HG02884 (cell line): ENCODE results near the gene SGIP1.

ENCODE experiments used
- ATAC-seq: cut with Tn5 transposase; IDR thresholded peaks from one replicate; pipeline ENCODE4 v1.9.1; 2021; ENCODE audit warnings: mild to moderate bottlenecking, moderate library complexity; ENCODE audit not compliant: unreplicated experiment

SGIP1 gene

DNA sequence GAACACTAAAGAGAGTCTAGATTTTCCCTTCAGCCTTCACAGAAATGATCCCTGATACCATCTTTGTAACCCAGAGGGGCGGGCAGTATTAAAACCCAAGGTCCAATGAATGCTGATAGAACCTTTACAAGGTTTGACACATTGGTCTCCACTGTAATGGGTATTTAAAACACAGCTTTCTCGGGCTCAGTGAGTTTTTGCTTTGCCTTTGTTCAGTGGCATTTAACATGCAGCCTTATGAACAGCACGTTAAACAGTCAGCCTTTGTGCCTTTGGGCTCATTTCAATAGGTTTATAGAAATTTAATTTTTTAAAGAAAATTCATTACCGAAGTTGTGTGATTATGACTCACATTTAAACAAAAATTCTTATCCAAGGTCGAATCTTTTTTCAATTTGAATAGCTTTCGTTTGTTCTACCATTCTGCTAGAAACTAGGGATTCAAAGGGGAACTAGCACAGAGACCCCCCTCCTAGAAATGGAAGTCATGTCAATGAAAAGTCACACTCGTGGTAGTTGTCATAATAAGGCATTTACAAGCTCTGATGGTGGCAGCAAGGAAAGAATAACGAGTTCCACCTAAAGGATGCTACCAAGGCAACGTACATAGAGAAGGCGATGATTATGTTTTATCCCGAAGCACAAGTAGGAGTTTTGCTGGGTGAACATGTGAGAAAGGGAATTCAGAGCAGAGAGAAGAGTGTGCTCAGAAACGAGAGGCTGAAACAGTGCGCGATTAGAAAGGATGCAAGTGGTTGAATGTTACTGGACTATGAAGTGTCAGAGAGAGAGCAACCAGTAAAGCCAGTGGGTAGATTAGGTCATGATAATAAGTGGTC is 66.2 kb downstream of the SGIP1 start:
- no peak for ATAC-seq

DNA sequence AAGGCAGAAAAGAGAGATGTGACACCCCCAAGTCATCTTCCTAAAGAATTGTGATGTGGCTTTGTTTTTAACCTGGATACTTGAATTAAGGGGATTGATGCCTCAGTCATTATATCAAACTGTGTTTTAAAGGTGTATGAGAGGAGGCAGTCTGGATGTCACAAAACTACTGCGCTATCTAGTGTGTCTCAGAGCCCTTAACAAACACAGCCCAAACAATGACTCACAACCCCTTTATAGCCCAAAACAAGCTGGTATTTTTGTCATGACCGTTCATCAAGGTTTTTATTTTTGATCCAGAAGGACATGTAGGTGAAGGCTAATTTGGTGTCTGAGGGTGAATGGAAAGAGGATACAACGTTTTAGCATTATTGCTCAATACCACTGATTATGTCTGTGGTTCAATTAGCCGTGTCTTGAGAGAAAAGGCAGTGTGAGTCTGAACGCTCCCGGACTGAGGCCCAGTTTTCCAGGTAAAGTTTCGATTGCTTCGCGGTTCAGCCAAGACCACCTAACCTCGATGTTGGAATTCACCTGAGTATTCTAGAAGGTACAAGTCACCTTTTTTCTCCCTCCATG is 71.6 kb downstream of the SGIP1 start:
- no peak for ATAC-seq

DNA sequence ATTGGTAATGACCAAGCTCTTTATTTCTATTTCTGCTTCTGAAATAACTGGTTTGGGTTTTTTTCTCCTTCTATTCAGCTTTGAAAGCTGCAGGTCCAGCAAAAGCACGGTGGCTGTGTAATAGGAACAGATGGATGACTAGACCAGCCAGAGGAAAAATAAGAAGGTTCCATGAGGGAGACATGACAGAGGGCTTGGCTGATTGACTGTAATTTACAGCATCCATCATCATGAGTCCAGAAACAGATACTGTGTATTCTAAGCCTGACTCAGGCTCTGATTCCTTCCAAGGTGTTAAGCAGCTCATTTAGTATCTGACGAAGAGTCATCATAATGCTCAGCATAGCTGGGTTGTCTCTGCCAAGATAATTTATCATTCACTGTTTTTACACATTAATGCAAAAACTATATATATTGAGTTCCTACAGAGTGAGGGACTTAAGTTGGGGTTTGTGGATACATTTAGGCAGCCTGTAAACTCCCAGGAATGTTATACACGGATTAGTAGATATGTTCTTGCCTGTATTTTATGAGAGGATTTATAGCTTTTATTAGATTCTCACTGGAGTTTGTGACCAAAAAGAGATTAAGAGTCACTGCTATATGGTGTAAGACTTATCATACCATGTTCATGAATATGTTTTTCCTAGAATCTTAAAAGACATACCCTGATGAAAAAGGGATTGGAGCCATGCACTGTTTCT is 72.6 kb downstream of the SGIP1 start:
- ATAC-seq, result no peak

DNA sequence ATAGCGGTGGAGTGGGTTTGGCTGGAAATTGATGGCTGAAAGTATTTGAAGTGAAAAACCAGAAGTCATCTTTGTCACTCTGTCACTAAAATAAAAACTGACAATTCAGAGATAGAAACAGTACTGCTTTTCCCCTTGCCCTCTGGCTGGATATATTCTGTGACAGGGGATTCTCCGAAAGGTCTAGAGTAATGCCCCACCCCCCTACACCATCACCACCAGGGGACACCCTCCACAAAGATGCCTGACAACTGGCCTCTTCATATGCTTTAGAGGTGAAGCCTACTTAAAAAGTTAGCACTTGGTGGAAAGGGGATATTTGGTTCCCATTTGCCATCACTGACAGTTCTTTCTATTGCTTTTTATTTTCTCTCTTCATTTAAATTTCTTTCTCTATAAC is 73.5 kb downstream of the SGIP1 start:
- no peak for ATAC-seq

DNA sequence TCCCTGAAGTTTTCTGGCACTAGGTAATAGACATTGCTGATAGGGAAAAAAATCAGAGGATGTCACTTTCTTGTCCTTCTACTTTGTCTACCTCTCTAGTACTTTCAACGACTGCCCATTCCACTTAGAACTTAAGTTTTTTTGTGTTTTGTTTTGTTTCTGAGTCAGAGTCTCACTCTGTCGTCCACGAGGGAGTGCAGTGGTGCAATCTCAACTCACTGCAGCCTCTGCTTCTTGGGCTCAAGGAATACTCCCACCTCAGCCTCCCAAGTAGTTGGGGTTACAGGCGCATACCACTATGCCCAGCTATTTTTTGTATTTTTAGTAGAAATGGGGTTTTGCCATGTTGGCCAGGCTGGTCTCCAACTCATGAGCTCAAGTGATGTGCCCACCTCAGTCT is 79.2 kb downstream of the SGIP1 start:
- ATAC-seq, result no peak

DNA sequence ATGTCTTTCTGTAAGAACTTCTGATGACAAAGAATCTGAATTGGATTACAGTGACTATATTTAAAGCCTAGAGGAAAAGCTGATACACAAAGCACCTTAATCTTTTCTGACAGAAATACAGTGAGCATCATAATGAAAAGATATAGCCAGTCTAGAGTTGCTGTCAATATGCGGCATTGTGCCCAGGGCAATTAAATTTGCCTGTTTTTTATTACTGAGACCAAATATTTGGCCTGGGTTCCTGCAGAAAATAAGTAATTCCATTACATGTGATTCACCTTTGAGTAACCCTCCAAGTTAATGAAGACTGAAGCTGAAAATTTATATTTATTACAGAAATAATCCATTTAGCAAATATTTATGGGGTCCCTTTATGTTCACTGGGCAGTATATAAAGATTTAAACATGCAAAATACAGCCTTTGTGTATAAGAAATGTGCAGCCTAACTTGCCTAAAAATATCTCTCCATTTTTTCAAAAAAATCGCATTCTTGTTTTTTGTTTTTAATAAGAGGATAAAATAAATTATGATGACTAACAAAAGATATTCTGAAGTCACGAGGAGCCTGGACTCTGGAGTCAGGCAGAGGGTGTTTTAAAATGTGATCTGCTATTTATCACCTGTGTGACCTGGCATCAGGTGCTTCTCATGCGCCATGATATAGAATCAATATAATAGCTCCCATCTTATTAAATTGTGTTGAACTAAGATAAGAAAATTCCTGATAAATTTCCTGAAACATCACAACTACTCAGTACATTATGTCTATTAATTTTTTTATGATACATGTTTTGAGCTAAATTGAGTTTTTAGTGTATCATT is 83.6 kb downstream of the SGIP1 start:
- no peak for ATAC-seq

DNA sequence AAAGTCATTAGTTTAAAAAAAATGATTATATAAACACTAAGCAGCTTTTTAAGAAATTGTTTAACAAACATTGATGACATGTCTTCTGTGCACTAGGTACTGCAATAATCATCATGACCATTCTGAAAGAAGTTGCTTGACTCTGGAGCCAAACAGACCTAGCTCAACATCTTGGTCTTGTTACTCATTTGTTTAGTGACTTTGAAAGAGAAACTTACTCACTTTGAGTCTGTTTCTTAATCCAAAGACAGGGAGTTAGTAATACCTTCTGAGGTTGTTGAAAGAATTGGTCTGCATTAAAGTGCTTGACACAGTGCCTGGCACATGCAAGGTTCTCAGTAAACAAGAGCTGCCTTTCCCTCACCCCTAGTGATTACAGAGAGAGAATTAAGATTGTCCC is 84.4 kb downstream of the SGIP1 start:
- no peak for ATAC-seq

DNA sequence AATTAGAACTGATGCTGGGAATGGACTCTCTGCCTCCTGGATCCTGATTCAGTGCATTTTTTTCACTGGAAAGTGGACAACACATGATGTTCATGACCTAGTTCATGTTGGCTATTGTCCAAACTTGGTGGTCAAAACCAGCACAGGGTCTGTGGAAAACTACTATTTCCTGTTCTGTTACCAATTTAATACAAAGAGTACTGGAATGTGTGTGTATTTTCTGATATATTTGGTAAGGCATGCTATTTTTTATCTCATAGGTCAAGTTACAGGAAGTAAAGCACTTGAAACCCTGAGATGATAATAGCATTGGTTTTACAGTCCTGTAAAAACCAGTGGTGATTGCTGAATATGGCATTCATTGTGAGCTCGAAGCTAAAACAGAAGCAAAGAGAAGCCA is 89.9 kb downstream of the SGIP1 start:
- no peak for ATAC-seq

DNA sequence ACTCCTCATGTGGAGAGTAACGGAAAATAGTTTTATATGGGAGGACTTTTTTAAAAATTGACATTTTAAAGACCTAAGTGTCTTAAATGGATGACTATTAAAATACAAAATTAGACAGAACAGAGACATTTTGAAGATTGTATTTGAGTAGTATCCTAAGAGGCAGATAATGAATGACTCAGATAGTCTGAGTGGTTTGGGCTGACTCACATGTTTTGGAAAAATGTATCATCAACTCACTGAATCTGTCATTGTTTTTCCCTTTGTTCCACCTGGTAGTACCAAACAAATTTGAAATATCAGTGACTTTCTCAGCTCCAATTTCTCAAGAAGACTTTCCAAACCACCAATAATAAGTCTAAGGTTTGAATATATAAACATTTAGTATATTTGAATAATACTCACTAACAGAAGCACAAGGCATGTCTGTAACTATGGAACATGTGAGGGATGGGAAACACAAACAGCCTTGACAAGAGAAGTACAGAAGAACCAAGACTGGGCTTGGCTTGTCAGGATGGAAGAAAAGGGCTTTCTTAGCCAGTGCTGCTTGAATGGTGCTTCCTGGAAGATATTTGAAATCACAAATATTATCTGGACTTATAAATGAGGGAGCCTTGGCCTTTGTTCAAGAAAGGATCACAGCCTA is 90.6 kb downstream of the SGIP1 start:
- ATAC-seq, result no peak

DNA sequence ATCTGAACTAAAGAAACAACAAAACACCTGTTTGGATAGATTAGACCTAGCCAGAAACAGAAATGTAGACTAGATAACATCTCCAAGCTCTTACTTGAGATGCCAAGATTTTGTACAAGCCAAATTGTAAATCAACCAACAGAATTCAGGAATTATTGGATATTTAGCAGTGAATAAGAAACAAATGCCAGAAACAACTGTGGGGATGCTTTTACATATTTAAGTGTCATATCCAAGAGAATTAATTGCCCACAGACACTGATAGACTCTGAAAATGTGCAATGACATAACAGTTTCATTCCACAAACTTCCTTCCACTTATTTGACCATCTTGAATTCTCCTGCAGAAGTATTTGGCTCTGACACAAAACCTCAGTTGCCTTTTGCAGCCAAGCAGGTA is 92.3 kb downstream of the SGIP1 start:
- no peak for ATAC-seq

DNA sequence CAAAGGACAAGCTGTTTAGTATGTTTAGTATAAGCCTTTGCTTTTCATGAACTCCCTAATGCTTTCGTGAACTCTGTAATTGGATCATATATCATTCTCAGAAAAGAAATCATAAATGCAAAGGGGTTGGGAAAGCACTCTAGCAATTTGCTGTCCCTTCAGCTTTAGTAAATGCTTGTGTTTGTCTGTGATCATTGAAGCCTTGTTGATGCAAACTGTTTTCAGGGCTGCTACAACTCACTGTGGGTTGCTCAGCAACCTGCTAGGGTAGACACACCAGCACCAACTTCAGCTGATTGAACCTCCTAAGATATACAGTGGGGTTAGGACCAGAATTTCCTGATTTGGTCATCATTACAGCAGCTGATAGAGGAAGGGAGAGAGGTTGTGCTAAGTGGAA is 95.0 kb downstream of the SGIP1 start:
- no peak for ATAC-seq

DNA sequence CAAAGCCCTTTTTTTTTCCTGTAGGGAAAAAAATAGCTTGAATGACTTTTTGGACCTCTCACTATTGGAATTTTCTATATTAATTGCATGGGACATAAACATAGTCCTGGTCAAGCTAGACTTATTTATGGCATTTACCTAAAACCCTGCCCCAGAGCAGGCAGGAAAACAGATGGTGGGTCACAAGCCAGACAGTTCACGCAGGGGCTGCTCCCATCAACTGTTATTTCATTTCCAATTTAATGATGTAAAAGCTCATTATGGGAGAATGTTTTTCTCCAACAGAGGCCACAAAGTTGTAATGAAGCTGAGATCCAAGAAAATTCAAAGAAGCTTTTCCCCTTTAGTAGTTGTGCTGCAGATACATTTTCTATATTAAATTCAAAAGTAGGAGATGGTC is 99.2 kb downstream of the SGIP1 start:
- no peak for ATAC-seq

DNA sequence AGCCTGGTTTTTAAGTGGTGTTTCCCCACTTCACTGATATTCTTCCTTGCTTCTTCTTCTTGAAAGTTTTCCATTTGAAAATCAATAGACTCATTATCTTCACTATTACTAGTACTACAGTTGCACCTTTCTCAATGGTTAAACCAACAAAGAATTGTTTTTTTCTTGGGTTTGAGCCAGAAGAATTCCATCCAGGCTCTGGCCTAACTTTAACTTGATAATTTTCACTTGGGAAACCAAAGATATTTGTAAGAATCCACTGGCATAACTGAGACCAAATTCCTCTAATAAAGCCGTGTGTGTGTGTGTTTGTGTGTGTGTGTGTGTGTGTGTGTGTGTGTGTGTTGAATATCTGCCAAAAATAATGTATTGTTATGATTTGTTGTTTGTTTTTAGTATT is 103.2 kb downstream of the SGIP1 start:
- no peak for ATAC-seq

DNA sequence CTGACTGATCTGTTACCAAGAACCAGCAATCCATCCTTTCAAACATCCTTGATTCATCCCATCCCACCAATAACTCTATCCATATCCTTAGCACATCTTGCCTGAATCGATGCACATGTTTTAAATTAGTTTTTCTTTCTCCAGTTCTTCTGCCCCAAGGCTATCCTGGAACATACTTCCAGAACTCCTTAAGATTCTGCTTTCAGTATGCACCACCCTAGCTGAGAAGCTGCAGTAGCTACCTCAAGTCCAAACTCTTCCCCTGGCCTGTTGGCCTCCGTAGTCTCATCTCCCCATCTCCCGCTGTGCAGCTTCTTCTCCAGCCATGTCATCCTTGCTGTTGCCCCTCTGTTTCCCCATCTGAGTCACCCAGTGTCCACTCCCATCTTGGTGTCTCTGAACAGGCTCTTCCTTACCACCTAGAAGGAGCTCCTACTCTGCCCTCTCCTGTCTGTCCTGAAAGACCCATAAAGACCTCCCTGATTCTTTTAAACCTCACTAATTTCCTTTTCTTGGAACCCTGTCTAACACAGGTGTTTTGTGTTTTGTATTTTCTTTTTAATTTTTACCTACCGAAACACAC is 108.0 kb downstream of the SGIP1 start:
- no peak for ATAC-seq

DNA sequence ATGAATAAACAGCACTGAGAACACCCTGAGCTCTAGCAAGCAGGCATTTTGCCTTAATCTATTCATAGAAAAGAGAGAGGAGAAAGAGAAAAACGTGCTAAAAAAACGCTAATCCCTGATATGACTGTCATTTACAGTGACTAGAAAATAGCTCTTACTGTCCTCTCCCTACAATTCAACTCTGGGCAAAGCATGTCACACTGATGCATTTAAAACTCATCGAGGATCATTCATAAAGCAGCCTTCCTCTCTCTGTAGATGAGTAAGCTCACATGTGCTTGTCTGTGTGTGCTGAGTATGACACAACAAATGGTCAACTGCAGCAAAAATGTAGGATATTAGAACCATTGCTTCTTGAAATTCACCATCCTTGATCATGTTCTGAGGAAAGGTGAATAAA is 109.0 kb downstream of the SGIP1 start:
- no peak for ATAC-seq

DNA sequence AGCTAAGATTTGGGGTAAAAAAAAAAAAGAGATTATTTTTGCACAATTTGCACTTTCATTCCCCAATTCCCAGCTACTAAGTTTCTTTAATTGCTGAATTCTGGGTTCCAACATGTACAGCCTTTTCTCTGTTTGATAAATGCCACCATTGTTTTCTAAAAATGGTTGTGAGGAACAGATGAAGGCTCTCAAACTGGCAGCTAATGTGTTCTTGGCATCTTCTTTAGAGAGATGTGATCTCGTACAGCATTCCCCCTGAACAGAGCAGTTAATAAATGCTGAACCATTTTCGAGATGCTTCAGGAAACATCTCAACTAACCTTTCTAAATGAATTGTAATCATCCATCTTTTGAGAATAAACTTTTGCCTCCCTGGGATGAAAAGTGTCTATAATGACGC is 110.4 kb downstream of the SGIP1 start:
- no peak for ATAC-seq

DNA sequence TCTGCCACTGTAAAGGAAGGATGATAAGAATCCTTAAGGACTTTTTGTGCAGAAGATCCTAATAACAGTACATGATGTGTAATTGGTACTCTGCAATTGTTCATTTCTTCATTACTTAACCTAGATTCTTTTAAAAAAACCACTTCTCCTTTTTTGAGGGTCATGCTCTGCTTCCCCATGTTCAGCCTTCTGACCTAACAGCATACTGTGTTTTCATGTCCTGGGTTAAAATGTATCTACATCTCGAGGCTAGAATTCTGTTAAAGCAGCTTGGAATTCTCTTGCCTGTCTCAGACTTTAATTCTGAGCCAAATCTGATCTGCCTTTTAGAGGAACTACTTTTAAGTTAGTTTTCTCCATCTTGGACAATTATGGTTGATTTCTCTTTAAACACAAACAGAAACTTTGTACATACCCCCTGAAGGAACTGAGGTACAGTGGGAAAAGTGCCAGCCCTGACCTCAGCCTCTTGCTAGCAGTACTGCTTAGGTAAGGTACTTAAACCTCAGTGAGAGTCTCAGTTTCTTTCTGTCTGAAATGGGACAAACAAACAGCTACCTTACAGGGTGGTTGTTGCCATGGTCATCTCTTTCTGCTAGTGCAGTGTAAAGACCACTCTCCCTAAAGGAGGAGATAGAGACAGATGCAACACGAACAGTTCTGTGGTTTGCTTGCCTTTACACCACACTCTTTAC is 115.1 kb downstream of the SGIP1 start:
- ATAC-seq, result peak; percentile 82

DNA sequence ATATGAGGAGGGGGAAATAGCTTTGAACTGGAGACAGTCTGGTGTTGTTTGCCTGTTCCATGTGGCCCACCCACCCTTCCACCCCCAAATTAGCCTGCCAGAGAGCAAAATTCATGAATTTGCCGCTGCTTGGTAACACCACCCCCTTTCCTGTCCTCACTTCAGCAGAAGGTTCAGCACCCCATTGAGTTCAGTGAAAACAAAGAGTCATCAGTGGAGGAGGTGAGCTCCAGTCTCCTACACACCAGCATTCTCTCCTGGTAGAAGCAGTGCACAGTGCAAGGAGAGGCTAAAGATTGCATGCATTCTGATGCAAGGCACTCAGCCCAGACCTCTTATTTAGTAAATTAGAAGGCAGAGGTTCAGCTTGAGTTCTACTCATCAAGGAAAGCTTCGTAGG is 118.6 kb downstream of the SGIP1 start:
- ATAC-seq, result no peak

DNA sequence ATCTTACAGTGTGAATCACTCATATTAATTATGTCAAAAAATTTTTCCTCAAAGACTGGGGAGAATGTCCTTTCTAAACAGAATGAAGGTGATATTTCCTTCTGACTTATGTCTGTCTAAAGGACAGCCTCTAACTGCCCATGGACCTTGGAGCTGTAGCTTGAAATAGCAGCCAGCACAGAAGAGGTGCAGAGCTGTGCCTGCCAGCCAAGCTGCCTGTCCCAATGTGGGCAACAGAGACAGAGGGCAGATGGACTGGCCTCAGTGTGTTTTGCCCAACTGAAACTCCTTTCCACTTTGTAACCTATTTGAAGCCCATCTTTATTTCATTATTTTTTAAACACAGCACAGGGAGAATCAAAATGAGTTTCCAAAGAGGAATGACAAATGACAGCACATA is 120.7 kb downstream of the SGIP1 start:
- ATAC-seq, result no peak

DNA sequence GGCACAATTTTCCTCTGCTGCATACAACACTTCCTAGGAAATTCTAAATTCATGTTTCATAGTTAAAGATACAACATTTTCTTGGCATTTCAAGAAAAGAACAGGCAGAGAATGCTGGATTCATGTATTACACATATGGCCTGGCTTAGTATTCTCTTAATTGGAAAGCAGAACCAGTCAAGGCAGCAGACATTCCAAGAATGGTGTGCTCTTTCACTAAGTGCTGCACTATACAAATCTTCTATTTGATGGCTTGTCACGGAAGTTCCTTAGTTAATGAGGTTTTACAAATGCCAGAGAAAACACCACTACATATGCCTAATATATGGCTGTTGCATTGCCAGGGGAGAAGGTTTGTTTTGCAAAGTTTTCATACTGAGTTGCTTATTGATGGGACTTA is 137.5 kb downstream of the SGIP1 start:
- ATAC-seq, result no peak
